ENCODE data around the gene INPP5D. TPM values are rescaled to one million over a fixed set of nuclear protein-coding genes. Genes with fewer than 3 reads are reported as not detected.

INPP5D gene
- total RNA-seq, 1 donor from 2014 or later, result 18.3 TPM

DNA sequence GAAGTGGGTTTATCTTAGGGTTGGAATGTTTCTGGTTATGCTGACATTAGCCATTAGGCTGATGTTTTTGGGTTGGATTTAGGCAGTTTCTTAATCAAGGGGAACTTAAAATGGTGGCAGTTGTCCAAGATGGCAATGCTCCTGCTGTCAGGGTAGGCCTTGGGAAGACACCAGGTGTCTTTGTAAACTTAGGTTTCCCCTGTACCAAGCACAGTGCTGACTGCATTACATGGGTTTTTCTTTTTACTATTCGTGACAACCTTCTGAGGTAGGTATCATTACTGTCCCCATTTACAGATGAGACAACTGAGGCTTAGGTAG lies 190.8 kb downstream of the INPP5D start:
- H3K36me3 Mint-ChIP-seq, result no peaks in the 10 kb centered on the region
- TF ChIP-seq, protein P1, sequence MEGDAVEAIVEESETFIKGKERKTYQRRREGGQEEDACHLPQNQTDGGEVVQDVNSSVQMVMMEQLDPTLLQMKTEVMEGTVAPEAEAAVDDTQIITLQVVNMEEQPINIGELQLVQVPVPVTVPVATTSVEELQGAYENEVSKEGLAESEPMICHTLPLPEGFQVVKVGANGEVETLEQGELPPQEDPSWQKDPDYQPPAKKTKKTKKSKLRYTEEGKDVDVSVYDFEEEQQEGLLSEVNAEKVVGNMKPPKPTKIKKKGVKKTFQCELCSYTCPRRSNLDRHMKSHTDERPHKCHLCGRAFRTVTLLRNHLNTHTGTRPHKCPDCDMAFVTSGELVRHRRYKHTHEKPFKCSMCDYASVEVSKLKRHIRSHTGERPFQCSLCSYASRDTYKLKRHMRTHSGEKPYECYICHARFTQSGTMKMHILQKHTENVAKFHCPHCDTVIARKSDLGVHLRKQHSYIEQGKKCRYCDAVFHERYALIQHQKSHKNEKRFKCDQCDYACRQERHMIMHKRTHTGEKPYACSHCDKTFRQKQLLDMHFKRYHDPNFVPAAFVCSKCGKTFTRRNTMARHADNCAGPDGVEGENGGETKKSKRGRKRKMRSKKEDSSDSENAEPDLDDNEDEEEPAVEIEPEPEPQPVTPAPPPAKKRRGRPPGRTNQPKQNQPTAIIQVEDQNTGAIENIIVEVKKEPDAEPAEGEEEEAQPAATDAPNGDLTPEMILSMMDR (conservative IDR thresholded peaks at IDR 0.05), result no peak
- peaks cover 13% of the 10 kb centered on the region for H3K4me1 Mint-ChIP-seq (ENCODE audit: unreplicated experiment)
- peaks cover 4% of the 10 kb centered on the region for H3K27me3 Mint-ChIP-seq
- peak overlapping the region; percentile 97 for H3K4me3 Mint-ChIP-seq
- DNase-seq (ENCODE audit: extremely low spot score, unreplicated experiment), result no peak
- peak overlapping the region; percentile 91 for H3K27ac Mint-ChIP-seq
- H3K9me3 Mint-ChIP-seq, result no peaks in the 10 kb centered on the region

DNA sequence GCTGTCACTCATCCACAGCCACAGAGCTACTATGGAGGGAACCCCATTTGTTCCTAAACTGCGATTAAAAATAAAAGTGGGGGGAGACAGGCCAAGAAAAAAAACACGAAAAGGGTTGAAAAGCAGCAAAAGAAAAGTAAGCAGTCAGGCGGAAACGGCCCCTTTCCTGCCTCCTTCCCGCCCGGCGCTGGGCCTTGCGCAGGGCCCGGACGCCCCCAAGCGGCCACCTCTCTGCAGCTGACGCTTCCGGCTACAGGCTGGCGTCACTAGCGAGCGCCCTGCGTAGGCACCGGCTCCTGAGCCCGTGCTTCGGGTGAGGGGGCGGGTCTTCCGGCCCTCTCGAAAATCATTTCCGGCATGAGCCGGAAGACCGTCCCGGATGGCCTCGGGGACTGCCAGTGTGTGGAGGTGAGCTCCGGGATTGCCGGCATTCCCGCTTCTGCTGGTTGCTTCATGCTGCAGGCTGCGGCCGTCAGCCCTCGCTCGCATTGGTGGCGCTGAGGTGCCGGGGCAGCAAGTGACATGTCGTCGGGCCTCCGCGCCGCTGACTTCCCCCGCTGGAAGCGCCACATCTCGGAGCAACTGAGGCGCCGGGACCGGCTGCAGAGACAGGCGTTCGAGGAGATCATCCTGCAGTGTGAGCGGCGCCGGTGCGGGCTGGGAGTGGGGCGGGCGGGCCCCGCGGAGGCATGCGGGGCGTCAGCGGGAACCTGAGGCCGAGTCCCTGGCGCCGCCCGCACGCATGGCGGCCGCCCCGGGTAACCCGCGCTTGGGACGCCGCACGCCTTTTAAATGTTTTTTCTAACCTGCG lies 191.4 kb downstream of the INPP5D start, which contains the start of gene ATG16L1:
TSS of gene ATG16L1 (plus strand) at position 368 of the 811 bp plus-strand sequence. CDS start at position 523, 155 bp downstream.
- Mint-ChIP-seq H3K27me3 (peaks cover 4% of the 10 kb centered on the region), H3K4me1 (ENCODE audit: unreplicated experiment) (peaks cover 13% of the 10 kb centered on the region), H3K4me3 (peak within 1 kb of the TSS; percentile 97), H3K27ac (peak within 1 kb of the TSS; percentile 91), H3K36me3 (no peaks in the 10 kb centered on the region), H3K9me3 (no peaks in the 10 kb centered on the region)
- DNase-seq (ENCODE audit: extremely low spot score, unreplicated experiment), result peak; percentile 96
- TF ChIP-seq, protein P1 (conservative IDR thresholded peaks at IDR 0.05), result peak; percentile 92

DNA sequence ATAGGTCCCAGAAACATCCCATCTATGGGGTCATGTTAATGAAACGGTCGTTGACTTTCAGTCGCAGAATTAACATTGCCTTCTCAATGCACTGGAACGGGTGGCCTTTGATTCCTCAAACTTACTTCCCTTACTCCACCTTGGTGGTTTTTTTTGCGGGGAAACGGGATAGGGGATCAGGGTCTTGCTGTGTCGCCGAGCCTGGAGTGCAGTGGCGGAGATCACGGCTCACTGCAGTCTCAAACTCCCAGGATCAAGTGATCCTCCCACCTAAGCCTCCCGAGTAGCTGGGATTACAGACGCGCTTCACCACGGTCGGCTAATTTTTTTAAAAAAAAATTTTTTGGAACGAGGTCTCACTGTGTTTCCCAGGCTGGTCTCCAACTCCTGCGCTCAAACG lies 192.1 kb downstream of the INPP5D start:
- H3K9me3 Mint-ChIP-seq, result no peaks in the 10 kb centered on the region
- H3K4me1 Mint-ChIP-seq (ENCODE audit: unreplicated experiment), result peaks cover 13% of the 10 kb centered on the region
- TF ChIP-seq, protein P1 (conservative IDR thresholded peaks at IDR 0.05), result no peak
- peak overlapping the region; percentile 97 for H3K4me3 Mint-ChIP-seq
- no peak for DNase-seq (ENCODE audit: extremely low spot score, unreplicated experiment)
- H3K27me3 Mint-ChIP-seq, result peaks cover 4% of the 10 kb centered on the region
- peaks cover 1% of the 10 kb centered on the region for H3K36me3 Mint-ChIP-seq
- peak overlapping the region; percentile 91 for H3K27ac Mint-ChIP-seq

DNA sequence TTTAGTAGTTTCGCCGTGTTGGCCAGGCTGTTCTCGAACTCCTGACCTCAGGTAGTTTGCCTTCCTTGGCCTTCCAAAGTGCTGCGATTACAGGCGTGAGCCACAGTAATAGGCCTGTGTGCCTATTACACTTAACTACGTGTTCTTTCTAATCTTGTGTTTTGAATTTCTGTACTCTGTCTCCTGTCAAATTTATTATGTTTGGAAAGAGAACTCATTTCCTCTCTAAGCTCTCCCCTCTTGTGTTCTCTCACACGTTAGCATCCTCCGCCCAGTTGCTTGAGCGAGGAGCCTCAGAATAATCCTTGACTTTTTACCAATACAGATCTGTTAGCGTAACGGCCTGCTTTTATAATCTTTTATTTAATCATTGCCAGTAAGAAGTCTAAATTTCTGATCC lies 195.0 kb downstream of the INPP5D start:
- Mint-ChIP-seq H3K36me3 (peaks cover 15% of the 10 kb centered on the region), H3K27me3 (no peaks in the 10 kb centered on the region), H3K27ac (no peak overlapping the region), H3K4me3 (peak overlapping the region; percentile 44), H3K9me3 (no peaks in the 10 kb centered on the region), H3K4me1 (ENCODE audit: unreplicated experiment) (peaks cover 13% of the 10 kb centered on the region)
- TF ChIP-seq, protein P1 (conservative IDR thresholded peaks at IDR 0.05), result no peak
- no peak for DNase-seq (ENCODE audit: extremely low spot score, unreplicated experiment)

DNA sequence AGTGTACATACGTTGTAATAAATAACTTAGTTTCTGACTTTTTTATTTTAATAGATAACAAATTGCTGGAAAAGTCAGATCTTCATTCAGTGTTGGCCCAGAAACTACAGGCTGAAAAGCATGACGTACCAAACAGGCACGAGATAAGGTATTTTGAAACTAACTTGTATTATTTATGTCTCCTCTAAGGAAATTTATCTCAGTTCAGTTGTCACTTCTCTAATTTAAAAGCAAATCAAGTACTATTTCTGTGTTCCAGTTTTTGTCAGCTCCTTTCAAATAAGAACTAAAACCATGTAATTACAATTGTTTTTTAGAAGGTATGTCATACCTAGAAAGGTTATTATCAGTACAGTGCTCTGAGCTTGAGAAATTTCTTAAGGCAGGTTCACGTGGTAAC lies 195.9 kb downstream of the INPP5D start:
- Mint-ChIP-seq H3K9me3 (no peaks in the 10 kb centered on the region), H3K4me3 (peak overlapping the region; percentile 44), H3K36me3 (peaks cover 16% of the 10 kb centered on the region), H3K4me1 (ENCODE audit: unreplicated experiment) (peaks cover 13% of the 10 kb centered on the region), H3K27ac (no peak overlapping the region), H3K27me3 (no peaks in the 10 kb centered on the region)
- no peak for DNase-seq (ENCODE audit: extremely low spot score, unreplicated experiment)
- TF ChIP-seq, protein P1 (conservative IDR thresholded peaks at IDR 0.05), result no peak

Other genes with a start within 250 kb of the INPP5D start
- gene SNORC, start 190.1 kb upstream of the INPP5D start, total RNA-seq (ENCODE audit: low replicate concordance), result 7.1 and 28.9 TPM in 2 replicates
- 20.7 and 77.3 TPM in 2 replicates for gene NGEF, start 47.1 kb upstream of the INPP5D start, total RNA-seq (ENCODE audit: low replicate concordance)
- 0.33 TPM in 1 of 2 replicates, not detected in the other for gene NEU2, start 27.7 kb upstream of the INPP5D start, total RNA-seq (ENCODE audit: low replicate concordance)
- gene ATG16L1, start 191.3 kb downstream of the INPP5D start, total RNA-seq (ENCODE audit: low replicate concordance), result 50.3 and 123 TPM in 2 replicates
- gene SAG, start 247.5 kb downstream of the INPP5D start, total RNA-seq (ENCODE audit: low replicate concordance), result 0.43 TPM in 1 of 2 replicates, not detected in the other